Measurements from ENCODE around the gene EHD2. TPM values are rescaled to one million over a fixed set of nuclear protein-coding genes. Genes with fewer than 3 reads are reported as not detected.

EHD2 gene
- total and polyA plus RNA-seq, 2 of the 13 experiments (the other 11 are each of a cell fraction or from before 2014, with no cell fraction given), result 0.09 to 0.28 TPM

DNA sequence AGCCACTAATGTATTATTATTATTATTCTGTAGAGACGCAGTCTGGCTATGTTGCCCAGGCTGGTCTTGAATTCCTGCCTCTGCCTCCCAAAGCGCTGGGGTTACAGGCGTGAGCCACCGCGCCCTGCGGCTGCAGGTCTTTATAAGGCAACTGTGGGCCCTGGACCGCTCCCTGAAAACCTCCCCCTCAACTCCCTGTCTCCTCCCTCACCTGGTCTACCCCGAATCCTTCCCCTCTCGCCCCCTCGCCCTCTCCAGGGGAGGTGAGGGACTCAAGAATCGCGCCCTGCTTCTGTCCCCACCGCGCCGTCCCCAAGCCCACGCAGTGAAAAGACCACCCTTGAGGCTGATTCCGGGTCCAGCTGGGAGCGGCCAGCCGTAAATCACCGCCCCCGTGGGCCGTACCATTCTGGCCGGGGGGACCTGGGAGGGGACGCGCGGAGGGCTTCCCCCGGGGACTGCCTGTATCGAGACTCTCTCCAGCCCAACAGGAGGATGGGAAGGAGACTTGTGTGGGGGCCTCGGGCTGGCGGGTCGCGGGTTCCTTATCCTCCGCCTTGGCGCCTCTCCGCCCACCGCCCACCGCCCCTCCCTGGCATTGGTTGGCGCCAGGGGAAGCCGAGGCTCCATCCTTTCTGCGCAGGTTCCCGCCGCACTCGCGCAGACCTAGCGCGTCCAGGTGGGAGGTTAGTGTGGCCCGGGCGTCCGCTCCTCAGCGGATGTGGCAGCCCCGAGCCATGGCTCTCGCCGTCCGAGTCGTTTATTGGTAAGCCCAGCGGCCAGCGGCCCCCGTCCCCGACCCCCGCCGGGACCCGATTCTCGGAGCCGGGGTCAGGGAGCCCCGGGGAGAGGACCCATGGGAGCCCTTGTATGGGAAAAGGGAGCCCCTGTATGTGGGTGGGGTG, 65.1 kb downstream of the EHD2 start, which contains the start of gene SELENOW (continued):
- TF ChIP-seq, protein P1, sequence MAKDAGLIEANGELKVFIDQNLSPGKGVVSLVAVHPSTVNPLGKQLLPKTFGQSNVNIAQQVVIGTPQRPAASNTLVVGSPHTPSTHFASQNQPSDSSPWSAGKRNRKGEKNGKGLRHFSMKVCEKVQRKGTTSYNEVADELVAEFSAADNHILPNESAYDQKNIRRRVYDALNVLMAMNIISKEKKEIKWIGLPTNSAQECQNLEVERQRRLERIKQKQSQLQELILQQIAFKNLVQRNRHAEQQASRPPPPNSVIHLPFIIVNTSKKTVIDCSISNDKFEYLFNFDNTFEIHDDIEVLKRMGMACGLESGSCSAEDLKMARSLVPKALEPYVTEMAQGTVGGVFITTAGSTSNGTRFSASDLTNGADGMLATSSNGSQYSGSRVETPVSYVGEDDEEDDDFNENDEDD (CRISPR knock-in tag; IDR thresholded peaks at IDR 0.05; ENCODE audit: borderline replicate concordance), result peak; percentile 70
- TF ChIP-seq ATF7-NPFF (CRISPR knock-in tag; IDR thresholded peaks at IDR 0.05; ENCODE audit: low read depth) (peak; percentile 51; the same call in 1 of the 2 replicates), YEATS4 (CRISPR knock-in tag; IDR thresholded peaks at IDR 0.05; ENCODE audit: borderline replicate concordance) (peak; percentile 89), ZNF335 (CRISPR knock-in tag; IDR thresholded peaks at IDR 0.05) (peak; percentile 22; the same call in 1 of the 2 replicates), RFX3 (CRISPR knock-in tag; IDR thresholded peaks at IDR 0.05) (no peak), SMAD1 (CRISPR knock-in tag; IDR thresholded peaks at IDR 0.05; ENCODE audit: borderline replicate concordance, low read depth) (no peak; the same call in 1 of the 2 replicates), POLR2A (IDR thresholded peaks at IDR 0.05; ENCODE audit: insufficient read depth in 1 of 2, low read depth in 2 of 2, low read length in 2 of 2) (peak; percentile 82 to 98), SIN3A (IDR thresholded peaks at IDR 0.05; ENCODE audit: borderline replicate concordance, low read depth, low read length) (0 out of 2 replicates have a peak, but pooled peaks have one; percentile 61), ZNF263 (CRISPR knock-in tag; IDR thresholded peaks at IDR 0.05) (0 out of 2 replicates have a peak, but pooled peaks have one; percentile 52), FOXJ3 (CRISPR knock-in tag; IDR thresholded peaks at IDR 0.05; ENCODE audit: borderline replicate concordance) (0 out of 2 replicates have a peak, but pooled peaks have one; percentile 32), NR2C2 (CRISPR knock-in tag; IDR thresholded peaks at IDR 0.05; ENCODE audit: borderline replicate concordance) (0 out of 2 replicates have a peak, but pooled peaks have one; percentile 30), NFKB2 (CRISPR knock-in tag; IDR thresholded peaks at IDR 0.05; ENCODE audit: borderline replicate concordance) (peak; percentile 87; the same call in 1 of the 2 replicates), ZNF138 (CRISPR knock-in tag; IDR thresholded peaks at IDR 0.05; ENCODE audit: low read depth) (peak; percentile 62; the same call in 1 of the 2 replicates), ZNF44 (CRISPR knock-in tag; IDR thresholded peaks at IDR 0.05) (0 out of 2 replicates have a peak, but pooled peaks have one; percentile 27), MEIS2 (CRISPR knock-in tag; IDR thresholded peaks at IDR 0.05) (0 out of 2 replicates have a peak, but pooled peaks have one; percentile 53), AGO1 (IDR thresholded peaks at IDR 0.05; ENCODE audit: low read depth, low read length, poor library complexity, severe bottlenecking) (peak; percentile 23), ZBTB38 (CRISPR knock-in tag; IDR thresholded peaks at IDR 0.05) (peak; percentile 18; the same call in 1 of the 2 replicates), MAFK (conservative IDR thresholded peaks at IDR 0.05 in 1 of 2, IDR thresholded peaks at IDR 0.05 in 1 of 2; ENCODE audit: low read length in 2 of 2) (no peak)
- TF ChIP-seq, protein P2, sequence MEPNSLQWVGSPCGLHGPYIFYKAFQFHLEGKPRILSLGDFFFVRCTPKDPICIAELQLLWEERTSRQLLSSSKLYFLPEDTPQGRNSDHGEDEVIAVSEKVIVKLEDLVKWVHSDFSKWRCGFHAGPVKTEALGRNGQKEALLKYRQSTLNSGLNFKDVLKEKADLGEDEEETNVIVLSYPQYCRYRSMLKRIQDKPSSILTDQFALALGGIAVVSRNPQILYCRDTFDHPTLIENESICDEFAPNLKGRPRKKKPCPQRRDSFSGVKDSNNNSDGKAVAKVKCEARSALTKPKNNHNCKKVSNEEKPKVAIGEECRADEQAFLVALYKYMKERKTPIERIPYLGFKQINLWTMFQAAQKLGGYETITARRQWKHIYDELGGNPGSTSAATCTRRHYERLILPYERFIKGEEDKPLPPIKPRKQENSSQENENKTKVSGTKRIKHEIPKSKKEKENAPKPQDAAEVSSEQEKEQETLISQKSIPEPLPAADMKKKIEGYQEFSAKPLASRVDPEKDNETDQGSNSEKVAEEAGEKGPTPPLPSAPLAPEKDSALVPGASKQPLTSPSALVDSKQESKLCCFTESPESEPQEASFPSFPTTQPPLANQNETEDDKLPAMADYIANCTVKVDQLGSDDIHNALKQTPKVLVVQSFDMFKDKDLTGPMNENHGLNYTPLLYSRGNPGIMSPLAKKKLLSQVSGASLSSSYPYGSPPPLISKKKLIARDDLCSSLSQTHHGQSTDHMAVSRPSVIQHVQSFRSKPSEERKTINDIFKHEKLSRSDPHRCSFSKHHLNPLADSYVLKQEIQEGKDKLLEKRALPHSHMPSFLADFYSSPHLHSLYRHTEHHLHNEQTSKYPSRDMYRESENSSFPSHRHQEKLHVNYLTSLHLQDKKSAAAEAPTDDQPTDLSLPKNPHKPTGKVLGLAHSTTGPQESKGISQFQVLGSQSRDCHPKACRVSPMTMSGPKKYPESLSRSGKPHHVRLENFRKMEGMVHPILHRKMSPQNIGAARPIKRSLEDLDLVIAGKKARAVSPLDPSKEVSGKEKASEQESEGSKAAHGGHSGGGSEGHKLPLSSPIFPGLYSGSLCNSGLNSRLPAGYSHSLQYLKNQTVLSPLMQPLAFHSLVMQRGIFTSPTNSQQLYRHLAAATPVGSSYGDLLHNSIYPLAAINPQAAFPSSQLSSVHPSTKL (CRISPR knock-in tag; IDR thresholded peaks at IDR 0.05), result peak; percentile 30; the same call in 1 of the 2 replicates
- TF ChIP-seq, protein P3, sequence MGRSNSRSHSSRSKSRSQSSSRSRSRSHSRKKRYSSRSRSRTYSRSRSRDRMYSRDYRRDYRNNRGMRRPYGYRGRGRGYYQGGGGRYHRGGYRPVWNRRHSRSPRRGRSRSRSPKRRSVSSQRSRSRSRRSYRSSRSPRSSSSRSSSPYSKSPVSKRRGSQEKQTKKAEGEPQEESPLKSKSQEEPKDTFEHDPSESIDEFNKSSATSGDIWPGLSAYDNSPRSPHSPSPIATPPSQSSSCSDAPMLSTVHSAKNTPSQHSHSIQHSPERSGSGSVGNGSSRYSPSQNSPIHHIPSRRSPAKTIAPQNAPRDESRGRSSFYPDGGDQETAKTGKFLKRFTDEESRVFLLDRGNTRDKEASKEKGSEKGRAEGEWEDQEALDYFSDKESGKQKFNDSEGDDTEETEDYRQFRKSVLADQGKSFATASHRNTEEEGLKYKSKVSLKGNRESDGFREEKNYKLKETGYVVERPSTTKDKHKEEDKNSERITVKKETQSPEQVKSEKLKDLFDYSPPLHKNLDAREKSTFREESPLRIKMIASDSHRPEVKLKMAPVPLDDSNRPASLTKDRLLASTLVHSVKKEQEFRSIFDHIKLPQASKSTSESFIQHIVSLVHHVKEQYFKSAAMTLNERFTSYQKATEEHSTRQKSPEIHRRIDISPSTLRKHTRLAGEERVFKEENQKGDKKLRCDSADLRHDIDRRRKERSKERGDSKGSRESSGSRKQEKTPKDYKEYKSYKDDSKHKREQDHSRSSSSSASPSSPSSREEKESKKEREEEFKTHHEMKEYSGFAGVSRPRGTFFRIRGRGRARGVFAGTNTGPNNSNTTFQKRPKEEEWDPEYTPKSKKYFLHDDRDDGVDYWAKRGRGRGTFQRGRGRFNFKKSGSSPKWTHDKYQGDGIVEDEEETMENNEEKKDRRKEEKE (IDR thresholded peaks at IDR 0.05), result no peak

All from HepG2 (cell line).